OCI-LY3 (cell line): ENCODE measurements around the gene NOL12.

Source experiments
- EZH2phosphoT487 ChIP-seq: fragments of 200-600 bp; shearing (Covaris generic); IDR thresholded peaks from 2 replicates; pipeline ENCODE4 v1.6.1; 2018; ENCODE audit warnings: antibody characterized with exemption, mixed run types, low read depth
- TF ChIP-seq, protein P1 (sequence below): fragments of 200-600, 300-600 bp; sonication (generic); IDR thresholded peaks from 2 replicates; pipeline ENCODE4 v1.5.1; 2014; ENCODE audit warnings: antibody characterized with exemption, low read length, low read depth

DNA sequence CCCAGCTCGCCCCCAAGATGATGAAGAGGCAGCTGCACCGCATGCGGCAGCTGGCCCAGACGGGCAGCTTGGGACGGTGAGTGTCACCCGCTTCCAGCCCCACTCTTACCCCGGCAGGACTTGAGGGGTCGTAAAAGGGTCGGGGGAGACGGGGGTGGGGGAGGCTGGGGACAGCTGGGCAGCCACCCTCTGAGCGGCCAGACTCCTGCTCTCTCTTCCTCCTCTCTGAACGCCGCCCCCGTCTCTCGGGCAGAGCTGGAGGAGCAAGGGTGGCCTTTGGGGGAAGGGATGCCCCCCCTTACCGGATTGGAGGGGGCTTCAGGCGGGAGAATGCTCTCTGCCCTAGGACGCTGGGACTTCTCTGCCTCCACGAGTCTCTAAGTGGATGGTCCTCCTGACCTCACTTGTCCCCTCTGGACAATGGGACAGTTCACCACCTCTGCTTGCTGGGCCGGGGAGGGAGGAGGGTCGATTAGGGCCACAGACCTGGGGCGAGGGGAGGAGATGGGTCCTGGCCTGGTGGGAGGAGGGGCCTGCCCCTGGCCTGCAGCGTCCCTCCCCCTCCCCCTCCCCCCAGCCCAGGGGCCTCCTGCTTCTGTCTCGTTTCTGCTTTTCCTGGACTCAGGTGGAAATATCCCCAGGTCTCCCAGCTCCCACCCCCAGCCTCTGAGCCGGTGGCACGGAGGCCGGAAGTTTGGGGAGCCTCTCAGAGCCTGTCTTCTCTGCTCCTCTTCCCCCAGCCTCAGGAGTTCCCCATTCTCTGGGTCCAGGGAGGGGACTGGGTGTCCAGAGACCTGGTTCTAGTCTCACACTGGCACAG lies 46.2 kb upstream of the NOL12 start:
- TF ChIP-seq, protein P1, sequence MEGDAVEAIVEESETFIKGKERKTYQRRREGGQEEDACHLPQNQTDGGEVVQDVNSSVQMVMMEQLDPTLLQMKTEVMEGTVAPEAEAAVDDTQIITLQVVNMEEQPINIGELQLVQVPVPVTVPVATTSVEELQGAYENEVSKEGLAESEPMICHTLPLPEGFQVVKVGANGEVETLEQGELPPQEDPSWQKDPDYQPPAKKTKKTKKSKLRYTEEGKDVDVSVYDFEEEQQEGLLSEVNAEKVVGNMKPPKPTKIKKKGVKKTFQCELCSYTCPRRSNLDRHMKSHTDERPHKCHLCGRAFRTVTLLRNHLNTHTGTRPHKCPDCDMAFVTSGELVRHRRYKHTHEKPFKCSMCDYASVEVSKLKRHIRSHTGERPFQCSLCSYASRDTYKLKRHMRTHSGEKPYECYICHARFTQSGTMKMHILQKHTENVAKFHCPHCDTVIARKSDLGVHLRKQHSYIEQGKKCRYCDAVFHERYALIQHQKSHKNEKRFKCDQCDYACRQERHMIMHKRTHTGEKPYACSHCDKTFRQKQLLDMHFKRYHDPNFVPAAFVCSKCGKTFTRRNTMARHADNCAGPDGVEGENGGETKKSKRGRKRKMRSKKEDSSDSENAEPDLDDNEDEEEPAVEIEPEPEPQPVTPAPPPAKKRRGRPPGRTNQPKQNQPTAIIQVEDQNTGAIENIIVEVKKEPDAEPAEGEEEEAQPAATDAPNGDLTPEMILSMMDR: no peak
- no peak for TF ChIP-seq EZH2phosphoT487
